MCF 10A (cell line): ENCODE results near the gene FLNA. TPM values are rescaled to one million over a fixed set of nuclear protein-coding genes. Genes with fewer than 3 reads are reported as not detected.
A peak's percentile ranks its signal among the peaks of the same experiment; 100 is the strongest.
"Not testable (repeated sequence)": the region's sequence is repeated elsewhere in the genome, so short reads cannot be mapped to it uniquely, and the experiment has no call there.

ENCODE experiments used
- BruUV-seq: library from RNA; stranded (reverse); fragments of 400-500 nt; replicated peaks from 2 replicates; lab custom pipeline; 2021; lab: Mats Ljungman, UMichigan
- CTCF ChIA-PET: fragments of 300-600 bp; sonication (Branson Sonifier 250); formaldehyde crosslinking; extraction: SDS; loops from one replicate; lab custom pipeline; 2021; ENCODE audit warnings: antibody characterized with exemption, inconsistent platforms; lab: Yijun Ruan, JAX
- POLR2A ChIA-PET: fragments of 300-600, 350-650 bp; sonication (Branson Sonifier 250); formaldehyde crosslinking; extraction: SDS; loops from one replicate; lab custom pipeline; 2020; ENCODE audit warnings: antibody characterized with exemption, inconsistent platforms; lab: Yijun Ruan, JAX
- DNase-seq: peaks from one replicate; pipeline ENCODE4 v3.0.0-alpha.2; 2018; ENCODE audit not compliant: unreplicated experiment
- H3K27ac Mint-ChIP-seq: one replicate; pipeline ENCODE4 v1.8.0; 2022; ENCODE audit warnings: mild to moderate bottlenecking, low read depth, mixed read lengths; ENCODE audit not compliant: unreplicated experiment
- H3K27me3 Mint-ChIP-seq: one replicate; pipeline ENCODE4 v1.8.0; 2022; ENCODE audit warnings: mixed read lengths; ENCODE audit not compliant: insufficient read depth, unreplicated experiment
- H3K36me3 Mint-ChIP-seq: one replicate; pipeline ENCODE4 v1.8.0; 2022; ENCODE audit warnings: mild to moderate bottlenecking, moderate library complexity, mixed read lengths; ENCODE audit not compliant: insufficient read depth, unreplicated experiment
- H3K4me1 Mint-ChIP-seq: one replicate; pipeline ENCODE4 v1.8.0; 2022; ENCODE audit warnings: mixed read lengths; ENCODE audit not compliant: insufficient read depth, unreplicated experiment
- H3K4me3 Mint-ChIP-seq: one replicate; pipeline ENCODE4 v1.8.0; 2022; ENCODE audit warnings: mild to moderate bottlenecking, moderate library complexity, mixed read lengths; ENCODE audit not compliant: unreplicated experiment
- H3K9me3 Mint-ChIP-seq: one replicate; pipeline ENCODE4 v1.8.0; 2022; ENCODE audit warnings: mixed read lengths; ENCODE audit not compliant: unreplicated experiment
- intact Hi-C: fragments of 100-400 bp; cut with micrococcal nuclease; formaldehyde crosslinking; loops from 2 replicates; pipeline ENCODE4 v1.14.1; 2022
- total RNA-seq: library from RNA; stranded (reverse); gene quantifications from 2 replicates; pipeline ENCODE4 v1.2.3, GENCODE V29; 2022
- TF ChIP-seq, protein P1 (sequence below): fragments of 200-600 bp; IDR thresholded peaks from one replicate; pipeline ENCODE4 v1.8.0; 2022; ENCODE audit warnings: antibody characterized with exemption, mild to moderate bottlenecking; ENCODE audit not compliant: unreplicated experiment

The FLNA gene
- total RNA-seq, 1 experiment from 2014 or later, result 1,218 TPM

DNA sequence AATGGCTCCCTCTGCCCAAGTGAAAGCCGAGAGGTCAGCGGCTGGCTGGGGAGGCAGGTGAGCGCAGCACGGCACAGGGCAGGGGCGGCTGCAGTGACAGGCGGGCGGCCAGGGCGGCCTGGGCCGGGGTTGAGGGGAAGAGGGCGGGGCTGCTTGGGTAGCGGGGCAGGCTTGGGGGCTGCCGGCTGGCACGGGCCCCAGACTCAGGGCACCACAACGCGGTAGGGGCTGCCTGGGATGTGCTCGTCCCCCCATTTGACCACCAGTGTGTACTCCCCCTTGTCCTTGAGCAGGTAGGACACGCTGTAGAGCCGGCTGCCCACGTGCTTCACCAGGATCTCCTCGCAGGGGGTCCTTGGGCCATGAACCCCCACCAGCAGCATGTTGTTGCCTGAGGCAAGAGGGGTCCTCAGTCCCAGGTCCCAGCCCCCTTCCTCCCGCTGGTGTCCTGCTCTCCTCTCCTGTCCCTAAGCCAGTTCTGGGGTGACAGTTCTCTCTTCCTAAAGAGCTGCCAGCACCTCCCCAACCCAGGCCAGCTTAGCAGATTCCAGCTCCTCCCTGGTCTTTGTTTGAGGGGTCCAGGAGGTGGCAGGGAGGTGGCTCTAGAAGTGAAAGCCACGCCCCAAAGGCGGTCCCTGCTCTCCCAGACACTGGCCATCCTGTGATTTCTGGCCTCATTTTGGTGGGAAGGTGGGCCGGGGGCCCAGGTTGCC, 25.6 kb downstream of the FLNA start:
- TSS peak; percentile 49 for BruUV-seq
- no peak for DNase-seq
- TF ChIP-seq, protein P1, sequence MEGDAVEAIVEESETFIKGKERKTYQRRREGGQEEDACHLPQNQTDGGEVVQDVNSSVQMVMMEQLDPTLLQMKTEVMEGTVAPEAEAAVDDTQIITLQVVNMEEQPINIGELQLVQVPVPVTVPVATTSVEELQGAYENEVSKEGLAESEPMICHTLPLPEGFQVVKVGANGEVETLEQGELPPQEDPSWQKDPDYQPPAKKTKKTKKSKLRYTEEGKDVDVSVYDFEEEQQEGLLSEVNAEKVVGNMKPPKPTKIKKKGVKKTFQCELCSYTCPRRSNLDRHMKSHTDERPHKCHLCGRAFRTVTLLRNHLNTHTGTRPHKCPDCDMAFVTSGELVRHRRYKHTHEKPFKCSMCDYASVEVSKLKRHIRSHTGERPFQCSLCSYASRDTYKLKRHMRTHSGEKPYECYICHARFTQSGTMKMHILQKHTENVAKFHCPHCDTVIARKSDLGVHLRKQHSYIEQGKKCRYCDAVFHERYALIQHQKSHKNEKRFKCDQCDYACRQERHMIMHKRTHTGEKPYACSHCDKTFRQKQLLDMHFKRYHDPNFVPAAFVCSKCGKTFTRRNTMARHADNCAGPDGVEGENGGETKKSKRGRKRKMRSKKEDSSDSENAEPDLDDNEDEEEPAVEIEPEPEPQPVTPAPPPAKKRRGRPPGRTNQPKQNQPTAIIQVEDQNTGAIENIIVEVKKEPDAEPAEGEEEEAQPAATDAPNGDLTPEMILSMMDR, result no peak
- CTCF ChIA-PET, result interaction anchor here (0.6 to 1.1 kb wide), 3 partner anchors 9 to 29 kb away, joined by 3 to 4 read pairs (median 3); no protein-coding TSS in a partner anchor
- POLR2A ChIA-PET, result no interaction called here
- H3K27ac Mint-ChIP-seq, result no peak overlapping the region
- H3K27me3 Mint-ChIP-seq, result no peaks in the 10 kb centered on the region
- H3K9me3 Mint-ChIP-seq, result no peaks in the 10 kb centered on the region
- intact Hi-C loops, result no loop called here
- peaks cover 57% of the 10 kb centered on the region for H3K36me3 Mint-ChIP-seq
- H3K4me3 Mint-ChIP-seq, result no peak overlapping the region
- no peaks in the 10 kb centered on the region for H3K4me1 Mint-ChIP-seq

DNA sequence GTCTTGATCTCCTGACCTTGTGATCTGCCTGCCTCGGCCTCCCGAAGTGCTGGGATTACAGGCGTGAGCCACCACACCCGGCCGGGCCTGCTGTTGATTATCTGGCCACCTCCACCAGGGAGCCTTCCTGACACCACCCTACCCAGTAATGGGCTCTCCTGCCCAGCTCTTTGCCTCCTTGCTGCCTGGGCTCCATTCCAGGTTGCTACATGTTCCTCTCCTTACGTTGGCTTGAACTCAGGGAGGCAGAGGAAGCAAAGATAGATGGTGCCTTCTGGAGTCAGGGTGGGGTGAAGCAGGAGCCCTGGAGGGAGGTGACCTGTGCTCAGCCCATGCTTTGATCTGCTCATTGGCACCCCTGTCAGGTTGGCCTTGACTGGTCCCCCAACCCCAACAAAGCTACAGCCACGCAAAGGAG, 26.3 kb downstream of the FLNA start:
- Mint-ChIP-seq H3K36me3 (peaks cover 50% of the 10 kb centered on the region), H3K27ac (no peak overlapping the region), H3K9me3 (no peaks in the 10 kb centered on the region), H3K4me1 (no peaks in the 10 kb centered on the region), H3K4me3 (no peak overlapping the region), H3K27me3 (no peaks in the 10 kb centered on the region)
- CTCF ChIA-PET, result interaction anchor here (0.6 kb wide), 1 partner anchor 197 kb away, joined by 3 read pairs; no protein-coding TSS in a partner anchor
- intact Hi-C loops, result no loop called here
- peak; percentile 31 for DNase-seq
- POLR2A ChIA-PET, result no interaction called here
- TF ChIP-seq, protein P1, result no peak
- no TSS peak for BruUV-seq

DNA sequence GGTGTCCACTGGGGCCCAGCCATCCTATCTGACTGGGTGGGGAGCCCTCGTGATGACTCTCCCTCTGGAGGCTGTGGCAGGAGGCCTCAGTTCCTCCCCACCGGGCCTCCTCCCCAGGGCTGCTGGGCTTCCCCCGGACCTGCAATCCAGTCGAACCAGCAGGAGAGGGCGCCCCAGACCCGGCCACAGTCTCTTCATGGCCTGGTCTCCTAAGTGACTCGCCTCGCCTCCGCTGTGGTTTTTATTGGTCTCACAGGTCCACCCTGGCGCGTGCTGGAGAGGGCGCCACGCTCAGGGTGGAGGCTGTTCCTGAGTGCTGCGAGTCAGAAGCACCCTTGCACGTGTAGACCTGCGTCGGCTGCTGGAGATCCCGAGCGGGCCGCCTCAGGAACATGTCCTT, 30.8 kb downstream of the FLNA start:
- peaks cover 18% of the 10 kb centered on the region for H3K36me3 Mint-ChIP-seq
- H3K27ac Mint-ChIP-seq, H3K4me3 Mint-ChIP-seq, H3K27me3 Mint-ChIP-seq, H3K9me3 Mint-ChIP-seq, BruUV-seq, CTCF ChIA-PET, intact Hi-C loops, H3K4me1 Mint-ChIP-seq, DNase-seq, POLR2A ChIA-PET: not testable (repeated sequence)

DNA sequence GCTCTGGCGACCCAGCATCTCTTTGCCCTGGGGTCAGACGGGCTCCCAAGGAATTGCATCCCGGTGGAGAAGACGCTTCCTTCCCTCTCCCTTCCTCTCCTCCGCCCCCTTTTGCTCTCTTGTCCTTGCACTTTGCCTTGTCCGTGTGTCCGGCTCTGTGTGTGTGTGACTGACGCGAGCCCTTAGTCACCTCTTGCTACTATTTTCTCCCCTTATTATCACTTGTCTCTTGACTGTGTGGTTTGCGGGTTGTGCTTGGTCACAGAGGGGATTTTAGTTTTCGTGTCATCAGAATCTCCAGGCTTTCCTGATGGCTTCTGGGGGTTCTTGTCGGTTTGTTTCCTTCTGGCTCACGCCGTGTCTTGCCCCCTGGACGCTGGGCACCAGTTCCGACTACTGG, 31.4 kb downstream of the FLNA start:
- H3K36me3 Mint-ChIP-seq, result peaks cover 13% of the 10 kb centered on the region
- BruUV-seq, DNase-seq, CTCF ChIA-PET, H3K4me1 Mint-ChIP-seq, POLR2A ChIA-PET, intact Hi-C loops, H3K27me3 Mint-ChIP-seq, H3K9me3 Mint-ChIP-seq, H3K4me3 Mint-ChIP-seq, H3K27ac Mint-ChIP-seq: not testable (repeated sequence)

DNA sequence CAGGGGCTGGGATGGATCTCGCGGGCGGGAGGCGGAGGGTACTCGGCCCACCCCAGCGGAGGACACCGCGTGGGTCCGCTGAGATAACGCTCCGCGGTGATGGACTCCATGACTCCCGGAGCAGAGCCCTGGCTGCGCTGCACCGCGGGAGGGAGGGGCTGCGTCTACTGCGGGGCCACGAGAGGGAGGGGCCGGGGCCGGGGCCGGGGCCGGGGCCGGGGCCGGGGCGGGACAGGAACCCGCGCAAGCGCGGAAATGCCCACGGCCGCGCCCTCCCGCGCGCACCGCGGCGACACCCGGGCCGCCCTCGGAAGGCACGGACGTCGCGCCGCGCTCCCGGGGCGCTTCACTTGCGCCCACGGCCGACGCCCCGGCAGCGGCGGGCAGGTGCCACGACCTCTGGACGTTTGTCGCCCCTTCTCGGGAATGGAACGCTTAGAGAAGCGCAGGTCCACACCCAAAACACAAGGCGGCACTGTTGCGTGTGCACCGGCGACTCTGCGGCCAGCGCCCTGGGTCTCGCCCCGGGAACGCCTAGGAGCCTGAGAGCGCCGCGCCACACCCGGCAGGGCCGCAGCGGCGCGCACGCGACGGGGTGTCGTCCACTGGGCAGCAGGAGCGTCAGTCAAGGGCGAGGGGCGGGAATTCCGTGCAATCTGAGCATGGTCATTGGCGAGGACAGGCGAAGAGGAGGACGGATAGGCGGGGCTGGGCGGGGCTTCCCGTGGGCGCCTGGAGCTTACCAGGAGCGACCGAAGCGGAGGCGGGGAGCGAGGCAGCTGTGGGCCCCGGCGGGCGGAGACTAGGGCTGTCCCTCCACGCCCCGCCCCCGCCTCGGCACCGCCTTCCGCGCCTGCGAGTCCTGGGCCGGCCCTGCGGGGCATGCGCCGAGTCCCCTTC, 32.8 kb downstream of the FLNA start:
- POLR2A ChIA-PET, CTCF ChIA-PET, intact Hi-C loops, H3K9me3 Mint-ChIP-seq, H3K4me1 Mint-ChIP-seq, DNase-seq, BruUV-seq, H3K36me3 Mint-ChIP-seq, H3K27me3 Mint-ChIP-seq, H3K27ac Mint-ChIP-seq, H3K4me3 Mint-ChIP-seq: not testable (repeated sequence)
